Smooth muscle cell of the brain vasculature (primary cell): ENCODE data around the gene DNAI4.
"Not testable (repeated sequence)": the region's sequence is repeated elsewhere in the genome, so short reads cannot be mapped to it uniquely, and the experiment has no call there.

Experiments used
- DNase-seq: peaks from one replicate; pipeline ENCODE4 v3.0.0-alpha.2; 2012; ENCODE audit warnings: low read depth, low spot score

DNAI4 gene

DNA sequence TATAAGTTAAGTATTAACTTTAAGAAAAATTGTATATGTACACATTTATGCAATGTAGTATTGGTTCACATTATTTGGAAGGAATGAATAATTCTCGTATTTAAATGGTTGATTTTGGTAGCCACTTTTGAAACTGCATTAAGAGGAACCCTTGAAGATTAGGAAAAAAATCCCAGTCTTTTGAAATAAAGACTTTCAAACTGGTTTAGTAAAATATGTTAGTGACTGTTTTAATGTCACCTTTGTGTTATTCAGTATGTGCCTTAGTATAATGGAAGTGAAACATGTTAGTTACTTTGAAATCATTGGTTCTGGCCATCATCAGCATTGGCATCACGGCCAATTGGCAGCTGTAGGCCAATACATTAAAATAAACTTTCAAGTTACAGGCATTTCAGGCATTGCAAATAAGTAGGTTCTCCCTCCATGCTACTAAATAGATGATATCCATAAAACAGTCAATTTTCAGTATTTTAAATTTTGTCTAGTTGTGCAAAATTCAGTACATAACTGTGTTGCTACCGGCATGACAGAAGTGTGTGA is 4.6 kb upstream of the DNAI4 start:
- no peak for DNase-seq

DNA sequence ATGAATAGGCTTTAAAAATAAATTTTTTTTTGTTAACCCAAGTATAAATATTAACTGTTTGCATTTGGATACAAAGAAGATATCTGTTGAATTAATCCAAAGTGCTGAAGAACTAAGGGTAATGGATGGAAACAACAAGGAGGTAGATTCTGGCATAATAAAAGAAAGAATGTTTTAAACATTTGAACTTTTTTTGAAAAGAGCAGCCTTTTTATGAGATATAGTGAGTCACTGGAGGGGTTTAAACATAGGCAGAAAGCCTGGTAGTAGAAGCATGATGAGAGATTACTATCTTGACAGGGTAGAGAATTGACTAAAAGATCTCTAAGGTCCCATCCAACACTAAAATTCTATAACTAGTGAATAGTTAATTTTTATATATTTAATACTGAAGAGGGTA is 2.9 kb upstream of the DNAI4 start:
- DNase-seq: no peak

DNA sequence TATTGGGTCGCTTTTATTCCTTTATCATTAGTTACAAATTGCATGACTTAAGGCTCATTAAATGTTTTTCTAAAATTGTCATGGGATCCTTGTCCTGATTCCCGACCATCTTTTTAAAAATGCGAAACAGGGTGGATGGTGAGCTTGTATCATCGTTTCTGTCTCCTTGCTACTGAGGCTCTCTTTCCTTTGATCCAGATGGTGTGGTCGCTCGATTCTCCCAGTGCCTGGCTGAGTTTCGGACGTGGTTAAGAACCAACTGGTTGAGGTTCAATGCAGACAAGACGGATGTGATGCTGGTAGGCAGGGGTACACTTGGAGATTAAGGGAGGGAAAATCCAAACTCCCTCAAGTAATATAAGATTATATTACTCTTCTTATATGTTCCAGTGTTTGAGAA is 1.3 kb upstream of the DNAI4 start:
- no peak for DNase-seq

DNA sequence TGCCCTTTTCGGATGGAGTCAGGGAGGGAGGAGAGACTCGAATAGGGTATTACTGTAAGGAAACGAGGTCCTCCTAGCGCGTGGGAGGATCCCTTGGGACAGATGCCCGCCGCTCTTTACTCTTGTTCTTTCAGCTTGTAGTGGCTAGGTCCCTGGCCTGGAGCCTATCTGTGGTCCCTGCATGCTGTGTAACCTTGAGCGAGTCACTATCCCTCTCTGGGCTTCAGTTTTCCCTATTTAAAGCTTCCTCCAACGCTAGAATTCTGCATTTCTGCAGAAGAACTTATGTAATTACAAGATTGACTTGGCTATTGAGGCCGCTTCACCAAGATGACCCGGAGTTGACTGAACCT is 878 bp upstream of the DNAI4 start:
- DNase-seq: no peak

DNA sequence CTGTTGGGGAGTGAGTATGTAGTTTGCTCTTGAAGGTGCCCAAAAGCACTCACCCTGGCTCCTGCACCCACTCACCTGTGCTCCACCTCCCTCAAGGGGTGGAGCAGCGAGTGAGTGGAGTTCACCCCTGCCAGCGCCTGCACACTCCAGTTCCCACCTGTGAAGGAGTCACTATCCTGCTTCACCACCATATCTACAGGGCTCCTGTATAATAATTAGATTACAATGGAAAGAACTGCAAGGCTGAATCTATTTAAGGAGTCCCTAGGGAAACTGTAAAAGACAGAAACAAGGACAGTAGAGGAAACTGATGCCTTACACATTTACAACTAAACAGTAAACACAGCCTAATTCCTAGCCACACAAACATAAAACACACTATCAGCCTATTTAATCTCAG is 4.1 kb downstream of the DNAI4 start:
- no peak for DNase-seq

DNA sequence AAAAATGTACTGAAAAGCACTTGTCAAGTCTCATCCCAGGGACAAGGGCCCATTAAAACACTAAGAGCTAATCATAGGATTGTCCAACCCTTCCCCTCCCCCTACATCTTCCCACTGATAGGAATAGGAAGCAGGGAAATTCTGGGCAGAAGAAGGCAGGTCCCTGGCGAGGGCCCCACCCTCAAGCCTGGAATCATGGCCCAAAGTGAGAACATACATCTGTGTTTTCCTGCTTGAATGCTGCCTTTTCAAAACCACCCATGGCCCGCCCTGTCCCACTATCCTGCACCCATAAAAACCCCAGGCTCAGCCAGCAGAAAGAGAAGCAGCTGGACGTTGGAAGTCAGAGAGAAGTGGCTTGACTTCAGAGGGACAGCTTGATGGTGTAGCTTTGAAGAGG is 4.8 kb downstream of the DNAI4 start:
- no peak for DNase-seq

DNA sequence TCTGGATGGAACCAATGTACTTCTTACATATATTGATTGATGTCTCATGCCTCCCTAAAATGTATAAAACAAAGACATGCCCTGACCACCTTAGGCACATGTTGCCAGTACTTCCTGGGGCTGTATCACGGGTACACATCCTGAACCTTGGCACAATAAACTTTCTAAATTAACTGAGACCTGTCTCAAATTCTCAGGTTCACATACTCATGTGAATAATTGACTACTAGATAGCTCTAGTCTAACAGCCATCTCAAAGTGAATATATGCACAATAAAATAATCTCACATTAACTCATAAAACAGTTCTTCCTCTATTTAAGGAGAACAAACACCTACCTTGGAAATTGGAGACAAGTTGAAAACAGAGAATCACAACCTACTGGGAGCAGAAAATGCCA is 5.6 kb downstream of the DNAI4 start:
- DNase-seq: no peak

DNA sequence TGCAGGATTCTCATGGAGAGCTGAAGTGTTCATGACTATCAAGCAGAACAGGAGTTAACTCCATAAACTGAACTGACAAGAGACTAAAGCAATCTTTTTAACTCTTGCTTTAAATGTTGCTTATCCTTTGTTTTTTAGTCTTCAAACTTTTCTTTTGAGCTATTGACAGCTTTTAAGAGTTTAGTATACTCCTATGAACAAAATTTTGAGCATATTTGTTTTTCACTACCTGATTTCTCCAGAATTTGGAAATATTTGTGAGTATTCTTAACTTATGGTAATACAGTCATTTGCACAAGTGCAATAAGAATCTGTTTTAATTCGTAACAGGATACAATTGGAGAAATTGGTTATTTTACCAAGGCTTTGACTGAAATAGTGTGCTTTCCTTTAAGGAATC is 7.2 kb downstream of the DNAI4 start:
- no peak for DNase-seq

DNA sequence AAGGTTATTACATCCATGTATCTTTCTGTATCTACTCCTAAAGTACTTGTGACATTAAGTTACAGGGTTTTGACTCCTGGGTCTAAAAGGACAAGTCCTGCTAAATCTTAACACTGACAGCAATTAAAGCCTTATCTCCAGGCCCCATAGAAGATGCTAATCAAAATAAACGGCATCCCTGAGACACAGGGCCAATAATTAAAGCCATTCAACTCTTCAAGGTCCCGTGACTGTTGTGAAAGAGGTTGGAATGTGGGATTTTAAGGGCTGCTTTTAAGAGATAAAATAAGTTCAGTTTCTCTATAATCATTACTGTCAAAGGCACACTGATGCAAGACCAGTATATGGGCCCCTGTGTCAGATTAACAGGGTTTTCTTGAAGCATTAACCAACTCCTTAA is 8.3 kb downstream of the DNAI4 start:
- no peak for DNase-seq

DNA sequence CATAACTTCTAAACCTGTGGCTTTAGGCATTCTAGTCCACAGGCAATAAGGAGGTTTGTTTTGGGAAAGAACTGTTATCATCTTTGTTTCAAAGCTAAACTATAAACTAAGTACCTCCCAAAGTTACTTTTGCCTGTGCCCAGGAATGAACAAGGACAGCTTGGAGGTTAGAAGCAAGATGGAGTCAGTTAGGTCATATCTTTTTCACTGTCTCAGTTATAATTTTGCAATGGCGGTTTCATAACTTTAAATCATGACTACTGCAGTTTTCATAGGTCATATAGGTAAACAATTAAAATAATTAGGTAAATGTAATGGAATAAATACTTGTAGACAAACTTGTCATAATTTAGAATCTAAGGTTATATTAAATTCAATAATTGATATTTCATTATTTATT is 9.5 kb downstream of the DNAI4 start:
- DNase-seq: not testable (repeated sequence)

DNA sequence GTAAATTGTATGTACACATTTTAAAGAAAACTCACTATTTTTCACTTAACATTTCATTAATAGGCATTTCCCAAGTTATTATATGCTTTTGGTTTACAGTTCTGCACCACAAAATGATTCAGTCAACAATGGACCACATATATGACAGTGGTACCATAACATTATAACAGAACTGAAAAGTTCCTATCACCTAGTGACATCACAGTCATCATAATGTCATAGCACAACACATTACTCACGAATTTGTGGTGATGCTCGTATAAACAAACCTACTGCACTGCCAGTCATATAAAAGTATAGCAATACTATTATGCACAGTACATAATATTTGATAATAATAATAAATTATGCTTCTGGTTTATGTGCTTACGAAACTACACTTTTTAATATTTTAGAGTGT is 30.9 kb downstream of the DNAI4 start:
- DNase-seq: no peak

DNA sequence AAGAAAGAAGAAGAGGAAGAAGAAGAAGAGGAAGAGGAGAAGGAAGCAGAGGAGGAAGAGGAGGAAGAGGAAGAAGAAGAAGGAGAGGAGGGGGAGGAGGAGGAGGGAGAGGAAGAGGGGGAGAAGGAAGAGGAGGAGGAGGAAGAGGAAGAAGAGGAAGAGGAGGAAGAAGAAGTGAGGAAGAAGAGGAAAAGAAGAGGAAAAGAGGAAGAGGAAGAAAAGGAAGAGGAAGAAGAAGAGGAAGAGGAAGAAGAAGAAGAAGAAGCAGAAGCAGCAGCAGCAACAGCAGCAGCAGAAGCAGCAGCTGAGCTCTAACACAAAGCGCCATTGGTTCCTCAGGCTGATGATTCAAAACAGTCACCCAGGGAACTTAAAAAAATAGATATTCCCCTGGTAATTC is 34.0 kb downstream of the DNAI4 start:
- DNase-seq: no peak

DNA sequence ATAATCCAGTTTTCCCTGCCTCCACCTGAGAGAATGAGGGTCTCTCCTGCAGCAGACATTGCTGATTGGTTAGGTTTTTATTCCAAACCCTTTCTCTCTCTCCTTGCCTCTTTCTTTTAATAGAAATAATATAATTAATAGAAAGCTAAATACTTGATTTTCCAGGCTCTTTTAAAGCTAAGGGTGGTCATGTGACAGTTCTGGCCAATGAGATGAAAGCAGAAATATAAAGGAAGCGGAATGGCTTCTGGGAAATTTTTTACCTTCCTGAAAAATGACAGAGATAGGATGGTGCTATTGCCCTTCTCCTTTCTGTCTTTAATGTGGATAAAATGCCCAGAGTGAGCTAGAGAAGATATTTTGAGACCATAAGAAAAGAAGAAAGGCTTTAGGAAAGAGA is 35.6 kb downstream of the DNAI4 start:
- DNase-seq: no peak

DNA sequence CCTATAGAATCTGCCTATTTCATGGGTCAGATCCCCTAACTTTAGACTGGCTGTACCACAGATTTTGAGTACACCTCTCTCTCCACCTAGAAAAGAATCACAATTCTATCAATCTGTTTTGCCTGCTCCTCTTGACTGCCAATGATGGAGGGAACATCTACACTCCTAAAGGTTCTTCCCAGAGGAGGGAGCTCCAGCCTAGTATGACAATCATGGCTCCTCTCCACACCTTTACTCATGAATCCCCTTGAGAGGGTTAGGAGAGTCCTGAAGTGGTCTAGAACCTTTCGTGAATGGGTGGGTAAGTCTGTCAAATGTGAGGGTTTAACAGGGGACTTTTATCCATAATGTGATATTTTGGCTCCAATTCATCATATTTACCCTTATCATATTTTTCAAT is 48.0 kb downstream of the DNAI4 start:
- no peak for DNase-seq

DNA sequence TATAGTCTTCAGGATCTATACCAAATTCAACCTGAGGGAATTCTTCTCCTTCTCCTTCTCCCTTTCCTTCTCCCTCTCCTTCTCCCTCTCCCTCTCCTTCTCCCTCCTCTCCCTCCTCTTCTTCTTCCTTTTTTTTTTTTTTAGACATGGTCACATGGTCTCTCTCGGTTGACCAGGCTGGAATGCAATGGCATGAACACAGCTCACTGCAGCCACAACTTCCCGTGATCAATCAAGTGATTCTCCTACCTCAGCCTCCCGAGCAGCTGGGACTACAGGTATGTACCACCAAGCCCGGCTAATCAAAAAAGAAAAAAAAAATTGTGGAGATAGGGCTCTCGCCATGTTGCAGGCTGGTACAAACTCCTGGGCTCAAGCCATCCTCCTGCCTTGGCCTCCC is 51.5 kb downstream of the DNAI4 start:
- no peak for DNase-seq

DNA sequence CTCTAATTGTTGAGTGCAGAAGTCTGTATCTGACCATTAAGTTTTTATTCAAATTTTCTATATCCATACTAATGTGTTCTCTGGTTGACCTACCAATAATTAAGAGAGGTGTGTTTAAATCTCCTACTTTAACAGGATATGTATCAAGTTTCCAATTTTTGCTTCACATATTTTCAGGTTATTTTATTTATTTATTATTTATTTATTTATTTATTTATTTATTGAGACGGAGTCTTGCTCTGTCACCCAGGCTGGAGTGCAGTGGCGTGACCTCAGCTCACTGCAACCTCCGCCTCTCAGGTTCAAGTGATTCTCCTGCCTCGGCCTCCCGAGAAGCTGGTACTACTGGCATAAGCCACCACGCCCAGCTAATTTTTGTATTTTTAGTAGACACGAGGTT is 52.6 kb downstream of the DNAI4 start:
- not testable (repeated sequence) for DNase-seq

DNA sequence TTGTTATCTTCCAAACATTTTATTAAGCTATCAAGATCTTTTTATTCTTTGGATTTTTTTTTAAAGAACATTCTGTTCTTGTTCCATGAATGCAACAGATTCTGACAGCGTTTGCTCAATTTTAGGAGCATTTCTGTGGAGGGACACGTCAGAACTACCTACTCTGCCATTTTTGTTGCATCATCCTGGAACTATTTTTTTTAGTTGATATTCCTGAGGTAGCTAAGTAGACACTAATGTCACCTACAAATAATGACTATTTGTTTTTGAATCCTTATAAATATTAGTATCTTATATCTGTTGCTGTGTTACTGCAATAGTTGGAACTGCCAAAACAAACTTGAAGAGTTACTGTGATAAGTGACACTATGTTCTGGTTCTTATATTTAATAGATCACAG is 57.2 kb downstream of the DNAI4 start:
- DNase-seq: no peak

DNA sequence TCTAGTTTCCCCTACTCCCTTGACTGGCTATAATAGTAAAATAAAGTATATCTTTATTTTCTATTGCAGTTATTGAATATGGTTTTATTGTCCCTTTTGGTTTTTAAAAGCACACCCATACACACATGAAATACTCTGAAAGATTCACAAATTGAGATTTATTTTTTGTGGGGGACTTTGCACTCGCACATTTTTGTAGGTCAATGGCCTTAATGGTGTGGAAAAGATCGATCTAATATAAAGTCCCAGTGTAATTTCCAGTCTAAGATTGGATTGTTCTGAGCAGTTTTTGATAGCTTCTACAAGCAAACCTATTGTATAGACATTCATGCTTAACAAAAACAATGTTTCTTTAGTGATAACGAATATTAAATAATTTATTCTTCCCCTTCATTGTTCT is 64.1 kb downstream of the DNAI4 start:
- no peak for DNase-seq

DNA sequence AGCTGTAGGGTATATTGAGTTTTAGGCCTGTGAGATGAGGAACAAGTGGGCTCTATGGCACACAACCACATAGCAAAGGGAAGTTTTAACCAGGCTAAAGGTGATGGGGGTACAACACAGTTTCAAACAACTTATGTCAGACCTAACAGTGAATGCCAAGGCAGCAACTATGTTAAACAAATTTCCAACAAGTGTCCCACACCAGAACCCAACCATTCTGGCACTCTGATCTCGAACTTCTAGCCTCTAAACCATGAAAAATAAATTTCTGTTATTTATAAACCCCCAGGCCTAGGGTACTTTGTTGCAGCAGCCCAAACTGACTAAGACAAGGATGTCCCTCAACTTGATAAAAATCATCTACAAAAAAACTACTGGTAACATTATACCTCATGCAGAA is 71.3 kb downstream of the DNAI4 start:
- DNase-seq: no peak

DNA sequence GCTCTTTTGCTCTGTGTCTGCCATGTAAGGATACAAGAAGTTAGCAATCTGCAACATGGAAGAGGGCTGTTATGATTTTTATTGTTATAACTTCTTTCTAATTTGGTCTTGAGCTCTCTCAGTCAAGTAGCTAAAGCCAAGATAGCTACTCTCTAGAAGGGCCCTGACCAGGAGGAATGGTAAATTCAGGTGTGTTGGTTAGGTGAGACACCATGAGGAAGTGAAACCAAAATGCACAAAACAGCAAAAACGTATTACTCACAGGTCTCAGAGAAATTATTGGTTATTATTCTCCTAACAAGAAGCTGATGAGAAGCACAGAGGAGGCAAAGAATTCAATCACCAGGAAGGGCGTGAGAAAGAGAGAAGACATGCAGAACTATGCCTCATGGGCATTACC is 71.8 kb downstream of the DNAI4 start:
- no peak for DNase-seq

DNA sequence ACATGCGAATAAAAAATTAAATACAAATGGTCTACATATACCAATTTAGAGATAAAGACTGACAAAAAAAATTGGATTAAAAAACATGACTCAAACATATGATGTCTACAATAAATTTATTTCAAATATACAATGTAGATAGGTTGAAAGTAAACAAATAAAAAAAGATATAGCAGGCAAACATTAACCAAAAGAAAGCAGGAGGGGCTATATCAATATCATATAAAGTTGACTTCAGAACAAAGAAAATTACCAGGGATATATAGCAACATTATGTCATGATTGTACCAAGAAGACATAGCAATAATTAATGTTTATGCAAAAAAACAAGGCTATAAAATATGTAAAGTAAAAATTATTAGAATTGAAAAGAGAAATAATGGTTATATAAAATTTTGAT is 73.7 kb downstream of the DNAI4 start:
- no peak for DNase-seq

DNA sequence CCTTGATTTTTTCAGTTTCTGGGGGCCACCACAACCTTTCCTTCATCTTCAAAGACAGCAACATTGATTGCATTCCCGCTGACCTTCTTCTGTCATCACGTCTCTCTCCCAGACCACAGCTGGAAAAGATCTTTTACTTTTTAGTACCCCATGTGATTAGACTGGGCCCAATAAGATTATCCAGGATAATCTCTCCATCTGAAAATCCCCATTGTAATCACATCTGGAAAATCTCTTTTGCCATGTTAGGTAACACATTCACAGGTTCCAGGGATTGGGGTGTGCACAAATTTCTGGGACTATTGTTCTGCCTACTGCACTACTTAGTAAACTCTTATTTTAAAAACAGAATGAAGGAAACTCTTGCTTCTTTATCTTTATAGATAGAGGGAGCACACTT is 76.5 kb downstream of the DNAI4 start:
- no peak for DNase-seq

DNA sequence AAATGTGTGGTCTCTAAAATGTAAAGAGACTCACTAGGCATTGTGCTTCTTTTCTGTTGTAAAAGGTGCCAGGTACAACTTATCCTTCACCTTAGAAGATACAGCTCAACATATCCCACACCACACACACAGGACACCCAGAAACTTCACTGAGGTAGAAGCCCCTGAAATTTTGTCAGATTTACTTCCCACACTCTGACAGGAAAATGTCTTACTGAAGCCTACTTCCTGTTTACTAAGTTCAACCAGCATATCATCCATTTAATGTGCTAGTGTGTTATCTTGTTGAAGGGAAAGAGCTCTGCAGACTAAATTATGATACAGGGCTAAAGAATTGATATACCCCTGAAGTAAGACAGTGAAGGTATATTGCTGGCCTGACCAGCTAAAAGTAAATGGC is 83.7 kb downstream of the DNAI4 start:
- DNase-seq: no peak

DNA sequence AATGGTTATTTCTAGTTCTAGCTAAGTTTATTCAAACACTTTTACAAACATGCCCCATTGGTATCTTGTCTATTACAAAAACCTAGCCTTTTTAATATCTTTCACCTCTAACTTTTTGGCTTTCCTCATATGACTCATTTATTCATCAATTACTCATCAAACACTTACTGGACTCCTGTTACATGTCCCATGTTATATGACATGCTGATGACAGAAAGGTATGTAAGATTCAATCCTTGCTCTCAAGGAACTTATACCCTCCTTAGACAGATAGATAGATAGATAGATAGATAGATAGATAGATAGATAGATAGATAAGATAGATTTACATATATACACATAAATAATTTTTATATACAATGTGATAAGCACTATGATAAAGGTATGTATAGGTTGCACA is 89.7 kb downstream of the DNAI4 start:
- no peak for DNase-seq

DNA sequence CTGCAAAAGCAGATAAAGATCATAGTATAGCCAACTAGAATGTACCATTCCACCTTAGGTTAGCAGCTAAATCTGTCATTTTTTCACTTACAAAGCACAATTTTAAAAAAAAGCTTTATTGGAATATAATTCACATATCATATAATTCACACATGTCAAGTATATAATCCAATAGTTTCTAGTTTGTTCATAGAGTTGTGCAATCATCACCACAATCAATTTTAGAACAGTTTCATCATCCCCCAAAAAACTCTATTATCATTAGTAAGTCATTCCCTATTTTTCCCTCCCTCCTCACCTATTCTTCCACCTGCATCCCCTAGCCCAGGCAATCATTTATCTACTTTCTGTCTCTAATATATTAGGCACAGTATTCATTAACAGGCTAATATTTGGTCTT is 91.5 kb downstream of the DNAI4 start:
- DNase-seq: no peak
